NB4 (cell line): ENCODE measurements around the gene GAD2.

Source experiments
- DNase-seq: peaks from one replicate; pipeline ENCODE4 v3.0.0; 2010; ENCODE audit warnings: low read depth
- H3K4me3 ChIP-seq: one replicate; pipeline ENCODE4 v1.5.1; 2011; ENCODE audit warnings: mild to moderate bottlenecking, low read depth, low read length, moderate library complexity
- CTCF ChIP-seq: IDR thresholded peaks from one replicate; pipeline ENCODE4 v1.5.1; 2012; ENCODE audit warnings: low read depth, low read length
- MYC ChIP-seq: IDR thresholded peaks from 2 replicates; pipeline ENCODE4 v1.6.1; 2011; ENCODE audit warnings: low read depth, low read length
- POLR2A ChIP-seq: IDR thresholded peaks from 2 replicates; pipeline ENCODE4 v1.6.1; 2011; ENCODE audit warnings: mild to moderate bottlenecking; ENCODE audit not compliant: insufficient read length; ENCODE audit errors: extremely low read depth
- TF ChIP-seq, protein P1 (sequence below): IDR thresholded peaks from 2 replicates; pipeline ENCODE4 v1.6.1; 2011; ENCODE audit warnings: low read depth, low read length

The GAD2 gene

DNA sequence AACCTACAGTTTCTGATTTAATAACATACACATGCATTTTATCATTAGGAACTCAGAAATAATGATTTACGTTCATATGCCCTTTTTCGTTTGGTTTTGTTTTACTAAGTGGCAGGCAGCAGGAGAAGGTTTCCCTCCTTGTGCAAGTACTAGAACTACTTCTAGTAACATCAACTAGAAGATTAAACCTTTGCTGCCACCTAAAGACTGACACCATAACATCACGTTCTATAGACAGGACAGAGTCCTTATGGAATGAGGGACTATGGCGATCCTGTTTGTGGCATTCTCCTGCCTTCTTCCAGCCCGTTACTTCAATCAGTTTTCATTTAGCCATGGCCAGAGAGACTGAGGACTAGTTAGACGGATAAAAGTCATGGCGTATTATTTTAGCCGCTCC is 53.2 kb downstream of the GAD2 start:
- DNase-seq = peak; percentile 40
- no peak for TF ChIP-seq MYC
- TF ChIP-seq, protein P1, sequence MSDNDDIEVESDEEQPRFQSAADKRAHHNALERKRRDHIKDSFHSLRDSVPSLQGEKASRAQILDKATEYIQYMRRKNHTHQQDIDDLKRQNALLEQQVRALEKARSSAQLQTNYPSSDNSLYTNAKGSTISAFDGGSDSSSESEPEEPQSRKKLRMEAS = no peak
- no peak for TF ChIP-seq CTCF
- TF ChIP-seq POLR2A = no peak
- H3K4me3 ChIP-seq = no peak overlapping the region

DNA sequence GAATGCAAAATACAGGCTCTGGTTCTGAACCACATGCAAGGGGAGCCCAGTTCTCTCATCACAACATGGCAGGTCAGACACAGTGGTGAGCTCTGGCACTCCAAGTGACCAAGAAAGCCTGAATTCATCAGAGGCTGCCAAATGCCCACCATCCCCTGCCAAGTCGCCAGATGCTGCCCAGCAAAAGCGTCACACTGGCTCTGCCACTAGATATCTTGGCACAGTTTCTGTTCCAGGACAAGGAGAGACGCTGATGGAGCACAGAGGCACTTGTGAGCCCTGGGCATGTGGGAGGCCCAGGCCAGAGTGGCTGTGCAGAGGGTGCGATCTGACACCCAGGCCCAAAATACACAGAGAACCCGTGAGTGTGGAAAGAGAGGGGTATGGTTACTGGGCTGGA is 57.8 kb downstream of the GAD2 start:
- no peak for TF ChIP-seq POLR2A
- TF ChIP-seq CTCF = no peak
- no peak for DNase-seq
- H3K4me3 ChIP-seq = no peak overlapping the region

GRCh38 chr10:26278295-26278694 is 61.7 kb downstream of the GAD2 start:
- TF ChIP-seq, protein P1 = no peak
- TF ChIP-seq MYC (no peak), CTCF (no peak), POLR2A (no peak)

GRCh38 chr10:26290236-26290635 is 73.7 kb downstream of the GAD2 start:
- no peak for DNase-seq

More at GRCh38 chr10:26278295-26278694, 61.7 kb downstream of the GAD2 start:
- no peak for DNase-seq
- H3K4me3 ChIP-seq = no peak overlapping the region

GRCh38 chr10:26291721-26292480 is 75.3 kb downstream of the GAD2 start:
- DNase-seq = no peak
- no peak overlapping the region for H3K4me3 ChIP-seq
- no peak for TF ChIP-seq CTCF
- TF ChIP-seq POLR2A = no peak
- TF ChIP-seq, protein P1 = no peak
- no peak for TF ChIP-seq MYC

More at GRCh38 chr10:26290236-26290635, 73.7 kb downstream of the GAD2 start:
- no peak for TF ChIP-seq POLR2A
- TF ChIP-seq MYC = no peak
- TF ChIP-seq, protein P1 = no peak
- TF ChIP-seq CTCF = no peak
- no peak overlapping the region for H3K4me3 ChIP-seq

GRCh38 chr10:26296360-26296759 is 79.8 kb downstream of the GAD2 start:
- TF ChIP-seq POLR2A (no peak), CTCF (no peak), MYC (no peak)
- TF ChIP-seq, protein P1 = no peak
- no peak for DNase-seq
- H3K4me3 ChIP-seq = no peak overlapping the region
